GM20000 (cell line): ENCODE results near the gene ATP2C1.

Experiments
- DNase-seq: peaks from one replicate; pipeline ENCODE4 v3.0.0; 2012; ENCODE audit warnings: low spot score
- CTCF ChIP-seq: IDR thresholded peaks from 2 replicates; pipeline ENCODE4 v1.5.1; 2012; ENCODE audit warnings: mild to moderate bottlenecking, control low read depth; ENCODE audit errors: extremely low read depth, missing control alignments

ATP2C1 gene

DNA sequence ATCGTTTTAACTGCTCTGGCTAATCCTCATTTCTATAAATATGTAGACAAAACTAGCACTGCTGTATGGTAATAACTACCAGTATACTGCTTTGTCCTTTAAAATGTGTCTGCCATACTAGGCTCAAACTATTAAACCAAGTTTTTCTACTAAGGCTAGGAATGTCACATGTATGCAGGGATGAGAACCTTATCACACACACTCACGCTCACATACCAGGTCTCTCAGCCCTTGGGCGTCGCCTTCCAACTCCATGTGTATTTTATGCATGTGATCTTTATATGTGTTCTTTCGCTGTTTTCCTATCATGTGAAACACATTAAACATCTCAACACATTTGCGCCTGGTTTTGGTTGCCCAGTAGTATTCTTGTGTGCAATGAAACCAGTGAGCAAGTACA lies 32.6 kb downstream of the ATP2C1 start:
- DNase-seq = no peak
- TF ChIP-seq CTCF = no peak

DNA sequence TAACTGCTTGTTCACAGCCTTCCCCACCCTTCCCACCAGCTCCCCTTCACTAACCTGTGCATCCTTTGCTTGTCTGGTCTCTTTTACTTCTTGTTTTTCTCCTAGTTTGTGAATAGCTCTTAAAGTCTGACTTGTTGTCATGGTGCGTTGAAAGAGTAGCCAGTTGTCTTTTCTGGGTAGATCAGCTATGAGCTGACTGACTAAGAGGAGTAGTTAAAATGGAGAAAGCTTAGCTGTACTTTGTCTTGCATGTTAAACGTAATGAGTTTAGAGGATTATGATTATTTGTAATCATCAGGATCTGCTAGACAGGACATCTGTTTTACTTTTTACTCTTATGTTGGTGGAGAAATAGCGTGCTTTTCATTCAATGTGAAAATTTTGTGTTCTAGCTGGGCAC lies 35.9 kb downstream of the ATP2C1 start:
- no peak for DNase-seq

GRCh38 chr3:130932979-130933378 lies 39.1 kb downstream of the ATP2C1 start:
- no peak for TF ChIP-seq CTCF
- DNase-seq = no peak

More for the DNA sequence above, 35.9 kb downstream of the ATP2C1 start:
- TF ChIP-seq CTCF = no peak

- no peak for DNase-seq
- no peak for TF ChIP-seq CTCF
These were observed 40.0 kb downstream of the ATP2C1 start for GRCh38 chr3:130933801-130934345.

DNA sequence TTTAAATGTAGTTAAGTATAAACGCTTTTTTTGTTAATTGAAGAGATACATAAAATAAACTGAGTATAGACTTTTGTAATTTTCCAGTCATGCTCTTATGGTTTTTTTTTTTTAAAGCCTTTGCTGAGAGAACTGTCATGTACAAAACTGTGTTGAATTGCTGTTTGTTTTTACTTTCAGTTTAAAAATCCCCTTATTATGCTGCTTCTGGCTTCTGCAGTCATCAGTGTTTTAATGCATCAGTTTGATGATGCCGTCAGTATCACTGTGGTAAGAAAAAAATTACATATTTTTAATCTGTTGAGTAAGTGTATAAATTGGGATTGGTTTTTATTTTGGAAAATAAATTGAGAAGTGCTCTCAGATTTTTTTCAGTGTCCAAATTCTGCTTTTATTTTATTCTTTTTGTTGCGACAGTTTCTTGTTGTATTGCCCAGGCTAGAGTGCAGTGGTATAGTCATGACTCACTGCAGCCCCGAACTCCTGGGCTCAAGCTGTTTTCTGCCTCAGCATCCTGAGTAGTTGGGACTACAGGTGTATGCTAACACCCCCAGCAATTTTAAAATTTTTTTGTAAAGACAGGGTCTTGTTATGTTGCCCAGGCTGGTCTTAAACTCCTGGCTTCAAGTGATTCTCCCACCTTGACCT lies 40.7 kb downstream of the ATP2C1 start:
- DNase-seq = no peak
- TF ChIP-seq CTCF = no peak

GRCh38 chr3:130935761-130936492 lies 42.0 kb downstream of the ATP2C1 start:
- no peak for DNase-seq
- TF ChIP-seq CTCF = no peak

DNA sequence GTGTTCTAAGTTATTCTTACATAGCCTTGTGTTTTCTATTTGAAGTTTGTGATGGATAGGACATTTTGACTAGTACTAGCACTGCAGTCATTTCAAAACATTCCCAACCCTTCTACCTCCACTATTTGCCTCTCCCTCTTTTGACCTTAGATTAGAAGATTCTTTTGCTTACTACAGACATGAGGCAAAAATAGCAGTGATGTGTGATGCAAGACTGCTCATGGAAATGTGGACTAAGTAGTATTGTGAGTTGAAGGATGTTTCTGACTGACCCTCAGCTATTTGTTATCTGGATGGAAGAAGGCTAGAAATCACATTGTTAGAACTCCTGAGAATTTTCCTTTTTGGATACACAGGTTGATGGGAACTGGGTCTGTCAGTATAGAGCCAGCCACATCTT lies 45.9 kb downstream of the ATP2C1 start:
- TF ChIP-seq CTCF = no peak
- DNase-seq = no peak
